ENCODE data around the gene PTGDR.

- TF ChIP-seq ZNF274 (IDR thresholded peaks at IDR 0.05; ENCODE audit: insufficient read depth, insufficient read length): no peak
- no peak for TF ChIP-seq POLR2A (IDR thresholded peaks at IDR 0.05; ENCODE audit: low read depth, low read length)
- TF ChIP-seq POLR2AphosphoS5 (IDR thresholded peaks at IDR 0.05; ENCODE audit: low read length): no peak
- TF ChIP-seq GABPA (IDR thresholded peaks at IDR 0.05; ENCODE audit: low read depth): no peak
- TF ChIP-seq MXI1 (IDR thresholded peaks at IDR 0.05; ENCODE audit: low read depth, low read length): no peak
- no peak for TF ChIP-seq REST (IDR thresholded peaks at IDR 0.05; ENCODE audit: low read depth, low read length)
- TF ChIP-seq MYC (IDR thresholded peaks at IDR 0.05; ENCODE audit: insufficient read depth, insufficient read length, insufficient replicate concordance, low read length, severe bottlenecking): no peak
- TF ChIP-seq SREBF1 (IDR thresholded peaks at IDR 0.05; ENCODE audit: low read length): no peak
- no peak for TF ChIP-seq CTCF (IDR thresholded peaks at IDR 0.05 in 2 of 3, conservative IDR thresholded peaks at IDR 0.05 in 1 of 3; ENCODE audit: control insufficient read depth in 2 of 3, extremely low read depth in 1 of 3, insufficient read depth in 1 of 3, low read depth in 3 of 3, low read length in 3 of 3)
- no peak for TF ChIP-seq ZZZ3 (IDR thresholded peaks at IDR 0.05; ENCODE audit: control insufficient read depth, insufficient read length, low read depth)
- no peak for TF ChIP-seq MAX (IDR thresholded peaks at IDR 0.05; ENCODE audit: low read depth, low read length)
- TF ChIP-seq EZH2 (IDR thresholded peaks at IDR 0.05; ENCODE audit: borderline replicate concordance, control insufficient read depth, low read depth, low read length): no peak
Measured at GRCh38 chr14:52318062-52318461, 50.6 kb downstream of the PTGDR start.
